GM12872 (cell line): ENCODE measurements around the gene LIX1L.

Experiments
- TF ChIP-seq, protein P1 (sequence below): IDR thresholded peaks from 3 replicates; pipeline ENCODE4 v1.5.1; 2011; ENCODE audit warnings: low read depth, mild to moderate bottlenecking, low read length, moderate library complexity; ENCODE audit not compliant: insufficient read depth

Gene LIX1L

DNA sequence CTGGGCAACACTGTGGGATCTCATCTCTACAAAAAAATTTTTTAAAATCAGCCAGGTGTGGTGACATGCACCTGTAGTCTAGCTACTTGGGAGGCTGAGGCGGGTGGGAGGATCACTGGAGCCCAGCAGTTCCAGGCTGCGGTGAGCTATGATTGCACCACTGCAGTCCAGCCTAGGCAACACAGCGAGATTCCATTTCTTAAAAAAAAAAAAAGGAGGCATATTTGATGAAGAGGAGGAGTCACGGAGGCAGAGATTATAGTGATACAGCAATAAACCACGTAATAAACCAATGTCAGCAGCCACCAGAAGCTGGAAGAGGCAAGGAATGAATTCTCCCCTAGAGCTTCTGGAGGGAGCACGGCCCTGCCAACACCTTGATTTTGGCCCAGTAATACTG lies 4.0 kb downstream of the LIX1L start:
- TF ChIP-seq, protein P1, sequence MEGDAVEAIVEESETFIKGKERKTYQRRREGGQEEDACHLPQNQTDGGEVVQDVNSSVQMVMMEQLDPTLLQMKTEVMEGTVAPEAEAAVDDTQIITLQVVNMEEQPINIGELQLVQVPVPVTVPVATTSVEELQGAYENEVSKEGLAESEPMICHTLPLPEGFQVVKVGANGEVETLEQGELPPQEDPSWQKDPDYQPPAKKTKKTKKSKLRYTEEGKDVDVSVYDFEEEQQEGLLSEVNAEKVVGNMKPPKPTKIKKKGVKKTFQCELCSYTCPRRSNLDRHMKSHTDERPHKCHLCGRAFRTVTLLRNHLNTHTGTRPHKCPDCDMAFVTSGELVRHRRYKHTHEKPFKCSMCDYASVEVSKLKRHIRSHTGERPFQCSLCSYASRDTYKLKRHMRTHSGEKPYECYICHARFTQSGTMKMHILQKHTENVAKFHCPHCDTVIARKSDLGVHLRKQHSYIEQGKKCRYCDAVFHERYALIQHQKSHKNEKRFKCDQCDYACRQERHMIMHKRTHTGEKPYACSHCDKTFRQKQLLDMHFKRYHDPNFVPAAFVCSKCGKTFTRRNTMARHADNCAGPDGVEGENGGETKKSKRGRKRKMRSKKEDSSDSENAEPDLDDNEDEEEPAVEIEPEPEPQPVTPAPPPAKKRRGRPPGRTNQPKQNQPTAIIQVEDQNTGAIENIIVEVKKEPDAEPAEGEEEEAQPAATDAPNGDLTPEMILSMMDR: no peak

DNA sequence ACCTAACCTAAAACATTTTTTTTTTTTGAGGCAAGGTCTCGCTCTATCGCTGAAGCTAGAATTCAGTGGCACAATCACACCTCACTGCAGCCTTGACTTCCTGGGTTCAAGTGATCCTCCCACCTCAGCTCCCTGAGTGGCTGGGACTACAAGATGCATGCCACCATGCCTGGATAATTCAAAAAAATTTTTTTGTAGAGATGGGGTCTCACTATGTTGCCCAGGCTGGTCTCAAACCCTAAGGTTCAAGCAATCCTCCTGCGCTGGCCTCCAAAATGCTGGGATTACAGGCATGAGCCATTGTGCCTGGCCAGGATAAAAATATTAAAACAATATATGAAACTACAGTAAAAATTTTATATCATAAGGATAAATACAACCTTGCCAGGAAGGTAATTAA lies 4.9 kb downstream of the LIX1L start:
- TF ChIP-seq, protein P1: no peak

DNA sequence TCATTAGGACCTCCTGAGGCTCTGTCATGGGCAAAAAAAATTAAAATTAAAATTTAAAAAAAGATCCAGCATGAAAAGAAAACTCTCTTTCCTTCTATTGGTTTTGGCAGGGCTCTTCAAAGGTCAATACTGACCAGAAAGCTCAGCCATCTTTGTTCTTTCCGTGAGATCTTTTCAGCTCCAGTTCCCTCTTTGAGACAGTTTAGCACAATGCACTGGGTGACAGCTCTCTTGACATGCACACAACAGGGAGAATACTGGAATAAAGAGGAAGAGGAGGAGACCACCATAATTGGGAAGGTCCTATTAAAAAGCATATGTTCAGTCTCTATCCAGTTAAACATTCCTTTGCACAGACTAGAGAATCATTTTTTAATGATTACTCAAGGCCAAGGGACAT lies 6.3 kb downstream of the LIX1L start:
- TF ChIP-seq, protein P1: no peak

DNA sequence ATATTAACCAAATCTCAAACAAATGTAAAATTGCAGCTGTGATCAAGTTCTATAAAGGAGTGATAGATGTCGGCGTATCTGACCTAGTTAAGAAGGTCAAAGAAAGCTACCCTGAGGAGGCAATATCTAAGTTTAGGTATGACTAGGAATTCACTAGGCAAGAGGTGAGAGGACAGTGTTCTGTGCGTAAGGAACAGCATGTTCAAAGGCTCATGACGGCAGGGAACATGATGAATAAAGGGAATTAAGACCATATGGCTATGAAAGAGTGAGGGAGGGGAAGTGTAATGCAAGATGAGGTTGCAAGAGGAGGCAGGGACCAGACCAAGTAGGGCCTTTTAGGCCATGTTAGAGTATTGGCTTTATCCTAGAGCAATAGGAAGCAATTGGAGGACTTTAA lies 8.6 kb downstream of the LIX1L start:
- TF ChIP-seq, protein P1: no peak

DNA sequence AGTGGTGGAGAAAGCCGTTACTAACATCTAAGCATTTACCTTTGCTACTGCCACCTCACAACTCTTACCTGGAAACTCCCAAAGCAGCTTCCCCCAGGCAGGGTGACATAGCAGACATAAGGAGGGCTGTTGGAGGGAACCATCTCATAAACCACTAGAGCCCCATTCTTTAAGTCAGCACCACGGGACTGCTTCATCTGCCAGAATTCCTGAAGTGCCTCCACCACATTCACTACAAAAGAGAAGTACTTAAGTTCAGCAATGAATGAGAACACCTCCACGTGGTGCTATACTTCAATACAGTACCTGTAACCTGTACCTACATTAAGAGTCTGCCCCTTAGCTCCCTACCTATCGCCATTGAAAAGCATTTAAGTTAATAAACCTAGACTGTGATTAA lies 10.3 kb downstream of the LIX1L start:
- TF ChIP-seq, protein P1: no peak

DNA sequence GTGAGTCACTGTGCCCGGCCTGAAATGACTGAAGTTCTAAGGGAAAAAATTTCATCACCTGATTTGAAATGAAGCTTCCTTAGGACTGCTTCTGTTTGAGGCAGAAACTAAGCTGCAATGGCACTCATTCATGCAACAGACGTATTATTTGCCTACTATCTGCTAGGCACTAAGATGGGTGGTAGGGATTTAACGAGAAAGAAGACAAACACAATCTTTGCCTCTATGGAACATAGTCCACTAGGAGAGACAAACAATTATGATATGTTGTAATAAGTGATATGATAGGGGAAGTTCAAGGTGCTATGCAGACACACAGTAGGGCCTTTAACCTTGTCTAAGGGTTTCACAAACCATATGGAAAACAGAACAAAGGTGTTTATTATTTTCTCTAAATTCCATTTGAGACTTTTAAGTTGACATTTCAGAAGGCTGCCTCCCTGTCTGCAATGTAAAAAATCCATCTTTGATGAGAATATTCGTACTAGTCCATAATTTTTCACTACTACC lies 11.3 kb downstream of the LIX1L start:
- TF ChIP-seq, protein P1: no peak

DNA sequence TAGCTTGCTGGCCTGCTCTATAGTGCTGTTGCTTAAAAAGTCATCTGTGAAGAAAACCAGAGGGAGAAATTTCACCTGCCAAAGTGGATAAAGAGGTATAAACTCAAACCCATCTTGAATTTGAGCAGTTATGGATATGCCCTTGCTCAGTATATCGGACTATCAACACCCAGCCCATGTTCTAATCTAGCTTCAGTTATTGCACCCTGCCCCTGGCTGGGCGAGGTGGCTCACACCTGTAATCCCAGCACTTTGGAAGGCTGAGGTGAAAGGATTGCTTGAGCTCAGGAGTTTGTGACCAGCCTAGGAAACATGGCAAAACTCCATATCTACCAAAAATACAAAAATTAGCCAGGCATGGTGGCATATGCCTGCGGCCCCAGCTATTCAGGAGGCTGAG lies 13.3 kb downstream of the LIX1L start:
- TF ChIP-seq, protein P1: no peak
